Cardiac ventricle fibroblast (primary cell): Measurements from ENCODE around the gene CDK5. TPM values are rescaled to one million over a fixed set of nuclear protein-coding genes. Genes with fewer than 3 reads are reported as not detected.

ENCODE experiments used
- total RNA-seq: library from RNA; depleted of rRNA; stranded (reverse); fragments of >200 nt; gene quantifications from 2 replicates; pipeline ENCODE4 v1.2.3, GENCODE V29; 2015

CDK5 gene
- total RNA-seq: 16.2 and 16.4 TPM in 2 replicates

DNA sequence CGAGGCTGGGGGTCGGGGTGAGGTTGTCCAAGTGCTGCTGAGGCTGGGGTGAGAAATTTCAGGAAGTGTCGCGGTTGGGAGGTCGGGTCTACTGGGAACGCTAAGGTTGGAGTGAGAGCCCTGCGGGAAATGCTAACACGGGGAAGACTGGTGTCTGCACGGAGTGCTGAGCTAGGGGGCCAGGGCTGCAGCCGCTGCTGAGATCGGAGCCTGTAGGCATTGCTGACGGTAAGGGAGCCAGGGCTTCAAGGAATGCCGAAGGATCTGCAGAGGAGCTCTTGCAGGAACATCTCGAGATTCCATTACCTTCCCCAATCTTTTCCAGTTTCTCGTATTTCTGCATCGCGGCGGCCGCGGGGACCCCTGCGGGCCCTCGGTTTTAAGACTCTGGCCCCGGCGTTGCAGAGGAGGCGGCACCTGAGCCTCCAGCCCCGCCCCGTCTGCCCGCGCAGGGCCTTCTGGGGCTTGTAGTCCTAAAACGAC is at the start of gene CDK5:
Gene CDK5, minus strand, starts transcription at position 392 of the 483 bp plus-strand sequence. Its CDS starts 49 bp downstream, at position 343.

DNA sequence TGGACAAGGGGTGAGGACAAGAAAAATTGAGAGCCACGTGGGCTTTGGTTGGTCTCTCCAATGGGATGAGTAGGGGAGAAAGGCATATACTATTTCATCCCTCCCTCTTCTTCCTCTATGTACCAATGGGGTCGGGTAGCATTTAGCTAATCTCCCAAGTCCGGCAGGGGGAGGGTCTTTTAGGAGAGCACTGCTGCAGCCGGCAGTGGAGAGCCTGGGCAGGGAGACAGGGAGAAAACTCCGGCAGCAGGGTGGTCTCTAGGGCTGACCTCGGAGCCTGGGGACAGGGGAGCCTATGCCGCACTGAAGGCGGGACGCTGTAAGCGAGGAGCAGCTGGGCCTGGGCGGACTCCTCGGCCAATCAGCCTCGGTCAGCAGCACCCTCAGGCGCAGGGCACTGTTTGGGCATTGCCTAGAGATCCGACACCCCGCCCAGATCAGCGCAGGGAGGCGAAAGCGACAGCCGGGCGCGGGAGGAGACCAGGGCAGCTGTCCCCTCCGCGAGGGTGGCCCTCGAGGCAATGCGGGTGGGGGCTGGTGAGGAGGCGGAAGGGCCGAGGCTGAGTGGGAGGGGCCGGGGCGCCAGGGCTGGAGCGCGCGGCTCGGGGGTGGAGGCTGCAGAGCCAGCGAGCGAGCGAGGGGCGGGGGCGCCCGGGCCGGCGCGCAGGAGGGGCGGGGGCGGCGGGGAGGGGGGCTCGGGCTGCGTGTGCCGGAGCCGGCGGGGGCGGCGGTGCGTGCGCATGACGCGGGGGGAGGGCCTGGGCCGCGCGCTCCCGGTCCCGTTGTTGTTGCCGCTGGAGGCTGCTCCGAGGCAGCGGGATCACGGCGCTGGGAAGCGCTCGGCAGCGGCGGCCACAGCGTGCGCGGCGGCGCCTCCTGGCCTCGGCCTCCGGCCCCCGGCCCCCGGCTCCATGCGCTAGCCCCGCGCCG is 28.3 kb upstream of the CDK5 start, which contains the start of gene AGAP3:
Gene AGAP3, plus strand, starts transcription at position 785 of the 930 bp plus-strand sequence. CDS start 267 bp downstream, outside the sequence.

DNA sequence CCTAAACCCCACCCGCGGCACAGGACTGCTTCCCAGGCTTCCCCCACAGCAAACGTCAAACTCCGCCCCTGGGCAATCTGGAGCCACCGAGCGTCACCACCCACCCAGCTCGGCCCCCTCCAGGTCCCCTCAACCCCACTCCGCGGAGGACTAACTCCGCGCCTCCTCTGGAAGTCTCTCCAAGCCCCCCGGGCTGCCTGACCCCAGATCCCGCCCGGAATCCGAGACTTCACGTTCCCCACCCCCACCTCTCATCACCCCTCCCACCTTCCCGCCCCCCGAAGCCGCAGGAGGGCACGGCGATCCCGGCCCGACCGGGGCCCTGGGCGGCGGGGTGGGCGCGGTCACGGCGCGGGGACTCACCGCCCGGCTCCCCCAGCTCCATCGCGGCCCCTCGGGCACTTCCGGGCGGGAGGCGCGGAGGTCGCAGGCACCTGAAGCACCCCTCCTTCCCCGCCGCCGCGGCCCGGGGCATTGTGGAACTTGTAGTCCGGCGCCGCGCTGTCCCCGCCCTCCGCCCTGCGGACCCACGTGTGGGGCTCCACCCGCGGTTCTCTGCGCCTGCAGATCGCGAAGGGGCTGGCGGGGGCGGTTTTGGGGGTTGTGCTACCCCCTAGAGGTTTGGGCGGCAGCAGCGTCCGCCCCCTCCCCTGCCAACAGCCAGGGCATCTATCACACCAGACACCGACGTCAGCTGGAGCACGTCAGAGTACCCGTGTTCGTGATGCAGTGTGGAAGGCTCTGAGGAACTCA is 25.6 kb upstream of the CDK5 start, which contains the start of gene TMUB1:
Gene TMUB1, minus strand, starts transcription at position 423 of the 753 bp plus-strand sequence. CDS start 930 bp downstream, outside the sequence.

DNA sequence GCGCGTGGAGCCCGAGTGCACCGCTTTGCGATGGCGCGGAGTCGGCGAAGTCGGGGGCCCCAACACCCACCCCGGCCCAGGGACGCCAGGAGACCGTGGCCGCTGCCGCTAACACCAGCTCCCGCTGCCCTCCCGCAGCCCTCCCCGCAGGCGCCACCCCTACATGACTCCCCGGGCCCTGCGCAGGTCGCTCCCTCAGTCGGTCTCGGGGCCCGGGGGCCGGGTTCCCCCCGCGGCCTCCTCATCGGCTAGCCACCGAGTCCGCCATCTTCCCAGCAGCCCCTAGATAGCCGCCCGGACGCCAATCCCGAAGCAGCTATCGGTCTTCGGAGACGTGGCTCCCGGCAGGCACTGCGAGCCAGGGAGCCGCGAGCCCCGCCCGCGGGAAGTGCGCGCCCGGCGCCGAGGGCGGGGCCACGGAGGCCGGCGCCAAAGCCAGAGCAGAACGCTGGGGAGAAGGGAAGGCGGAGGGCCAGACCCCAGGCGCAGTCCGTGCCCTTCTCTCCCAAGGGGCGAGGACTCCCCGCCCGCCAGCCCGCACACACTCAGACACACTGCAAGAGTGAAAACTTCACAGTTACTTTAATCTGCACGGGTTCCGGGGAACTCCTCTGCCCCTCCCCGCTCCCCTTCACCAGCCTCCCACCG is 22.9 kb upstream of the CDK5 start, which contains the start of gene FASTK:
Gene FASTK, minus strand, starts transcription at position 288 of the 648 bp plus-strand sequence. Its CDS starts 43 bp downstream, at position 245.

DNA sequence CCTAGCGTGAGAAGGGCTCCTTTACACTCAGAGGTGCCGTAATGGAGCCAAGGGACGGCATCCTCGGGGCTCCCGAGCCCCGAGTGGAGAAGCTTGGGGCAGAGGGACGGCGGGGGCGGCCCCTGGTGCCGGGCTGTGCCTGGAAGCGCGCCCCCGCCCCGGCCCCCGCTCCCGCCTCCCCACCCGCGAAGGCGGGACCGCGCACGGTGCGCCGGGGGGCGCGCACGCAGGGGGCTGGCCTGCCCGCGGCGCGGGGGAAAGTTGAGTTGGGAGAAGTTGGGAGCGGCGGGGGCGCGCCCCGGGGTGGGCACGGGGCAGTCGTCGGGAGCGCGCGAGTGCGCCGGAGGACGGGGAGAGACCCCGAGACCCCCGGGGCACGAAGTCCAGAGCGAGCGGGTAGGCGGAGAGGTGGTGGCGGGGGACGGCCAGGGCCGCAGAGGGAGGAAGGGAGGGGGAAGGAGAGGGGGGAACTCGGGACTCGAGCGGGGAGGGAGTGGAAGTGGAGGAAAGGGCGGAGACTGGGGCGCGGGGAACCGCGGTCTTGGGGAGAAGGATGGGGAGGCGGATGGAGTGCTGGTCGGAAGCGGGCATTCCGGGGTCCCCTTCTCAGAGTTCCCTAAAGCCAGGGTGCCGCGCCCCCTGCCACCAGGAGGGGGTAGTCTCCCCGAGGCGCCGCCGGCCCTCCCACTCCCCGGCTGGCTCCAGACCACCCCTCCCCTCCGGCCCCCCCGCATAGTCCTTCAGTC is 1.8 kb upstream of the CDK5 start, which contains the start of gene SLC4A2:
Gene SLC4A2, plus strand, starts transcription at position 223 of the 746 bp plus-strand sequence. CDS start 2,399 bp downstream, outside the sequence.

DNA sequence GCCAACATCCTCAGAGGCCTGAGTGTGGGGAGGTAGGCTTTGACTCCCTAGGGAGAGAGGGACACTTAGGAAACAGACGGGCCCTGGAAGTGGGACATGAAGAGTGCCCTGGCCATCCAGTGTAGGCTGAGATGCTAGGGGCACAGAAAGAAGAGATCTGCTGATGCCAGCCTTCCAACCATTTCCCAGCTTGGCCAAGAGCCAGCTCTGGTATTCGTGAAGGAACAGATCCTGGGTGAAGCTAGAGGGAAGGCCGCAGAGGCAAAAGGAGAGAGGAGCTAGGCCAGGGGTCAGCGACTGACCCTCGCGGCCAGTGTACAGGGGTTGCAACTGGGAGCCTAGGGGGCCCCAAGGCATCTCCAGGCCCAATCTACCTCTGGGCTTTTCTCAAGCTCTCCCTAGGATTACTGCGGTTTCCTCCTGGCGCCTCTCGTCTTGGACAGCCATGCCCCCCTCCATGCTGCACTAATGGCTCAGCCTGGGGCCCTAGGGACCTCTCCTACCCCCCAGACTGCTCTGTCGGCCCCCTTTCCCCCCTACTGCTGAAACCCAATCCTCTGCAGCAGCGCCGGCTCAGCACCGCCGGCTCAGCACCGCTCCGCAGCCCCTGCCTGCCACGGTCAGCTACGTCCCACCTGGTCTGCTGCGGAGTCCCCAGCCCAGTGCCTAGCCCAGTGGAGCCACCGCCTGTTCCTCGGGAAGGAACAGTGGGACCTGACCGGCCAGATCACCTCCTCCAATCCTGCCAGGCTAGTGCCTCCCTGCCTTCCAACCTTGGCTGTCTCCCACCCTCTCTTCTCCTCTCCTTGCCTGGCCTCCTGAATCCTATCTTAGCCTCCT is 9.5 kb downstream of the CDK5 start, which contains the start of gene ASIC3:
Gene ASIC3, plus strand, starts transcription at position 556 of the 840 bp plus-strand sequence. CDS start 355 bp downstream, outside the sequence.

DNA sequence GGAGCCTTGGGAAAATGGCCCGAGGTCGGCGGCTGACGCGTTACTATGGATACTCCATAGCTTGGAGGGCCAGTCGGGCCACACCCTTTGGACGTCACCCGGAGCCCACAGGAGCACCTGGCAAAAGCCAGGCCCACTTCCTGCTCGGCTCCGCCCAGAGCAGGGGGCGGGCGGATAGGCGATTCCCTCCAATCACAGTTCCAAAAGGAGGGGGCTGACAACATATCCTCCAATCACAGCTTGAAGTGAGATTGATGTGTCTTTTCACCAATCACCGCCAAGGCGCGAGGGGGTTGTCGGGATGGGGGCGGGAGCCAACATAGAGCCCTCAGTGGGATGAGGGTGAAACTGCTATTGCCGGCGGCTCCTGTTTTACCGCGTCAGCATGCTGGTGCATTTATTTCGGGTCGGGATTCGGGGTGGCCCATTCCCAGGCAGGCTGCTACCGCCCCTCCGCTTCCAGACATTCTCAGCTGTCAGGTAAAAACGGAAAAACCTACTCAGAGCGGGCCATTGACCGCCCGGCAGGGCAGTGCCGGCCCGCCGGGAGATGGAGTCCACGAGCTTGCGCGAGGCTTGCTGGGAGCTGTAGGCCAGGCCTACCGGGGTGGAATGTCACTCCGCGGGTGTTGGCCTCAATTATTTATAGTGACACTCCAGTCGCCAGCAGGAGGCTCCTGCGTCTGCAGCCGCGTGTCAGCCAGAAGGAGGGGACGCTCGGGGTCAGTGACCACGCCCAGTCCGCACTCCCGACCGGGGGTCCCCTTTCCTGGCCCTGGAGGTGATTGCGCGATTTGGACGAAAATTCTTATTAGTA is 29.4 kb downstream of the CDK5 start, which contains the start of gene ABCB8:
Gene ABCB8, plus strand, starts transcription at position 320 of the 817 bp plus-strand sequence. Its CDS starts 66 bp downstream, at position 386.

DNA sequence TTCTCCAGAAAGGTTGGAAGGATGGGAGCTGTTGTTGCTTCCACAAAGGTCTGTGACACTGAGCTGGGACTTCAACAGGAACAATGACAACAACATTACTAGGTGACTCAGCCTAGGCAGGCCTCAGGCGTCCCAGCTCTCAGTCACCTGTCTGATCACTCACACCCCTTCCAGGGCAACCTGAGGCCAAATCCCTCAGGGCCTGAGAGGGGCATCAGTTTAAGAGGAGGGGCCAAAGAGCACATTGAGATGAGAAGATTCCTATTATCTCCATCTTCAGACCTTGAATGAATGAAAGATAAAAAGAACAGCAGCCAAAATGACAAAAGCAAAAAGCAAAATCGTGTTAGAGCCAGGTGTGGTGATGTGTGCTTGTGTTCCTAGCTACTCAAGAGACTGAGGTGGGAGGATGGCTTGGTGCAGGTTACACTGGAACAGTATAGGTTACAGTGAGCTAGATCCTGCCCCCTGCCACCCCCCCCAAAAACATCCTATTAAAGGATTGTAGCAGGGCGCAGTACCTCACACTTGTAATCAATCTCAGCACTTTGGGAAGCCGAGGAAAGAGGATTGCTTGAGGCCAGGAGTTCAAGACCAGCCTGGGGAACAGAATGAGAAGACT is 33.2 kb downstream of the CDK5 start, which contains the start of gene ATG9B:
Gene ATG9B, minus strand, starts transcription at position 60 of the 622 bp plus-strand sequence. CDS start 71 bp downstream, outside the sequence.

Other genes with a start within 250 kb of the CDK5 start
- gene AOC1, start 205.4 kb downstream of the CDK5 start, total RNA-seq: not detected in 2 replicates
- not detected in 2 replicates for gene KCNH2, start 79.6 kb downstream of the CDK5 start, total RNA-seq
- 2.1 and 3.1 TPM in 2 replicates for gene NOS3, start 66.9 kb downstream of the CDK5 start, total RNA-seq
- 0.25 TPM in 1 of 2 replicates, not detected in the other for gene ATG9B, start 33.4 kb downstream of the CDK5 start, total RNA-seq
- 20.8 and 21.7 TPM in 2 replicates for gene ABCB8, start 29.4 kb downstream of the CDK5 start, total RNA-seq
- gene ASIC3, start 9.4 kb downstream of the CDK5 start, total RNA-seq: 0.37 TPM in 1 of 2 replicates, not detected in the other
- 53.1 and 65.6 TPM in 2 replicates for gene SLC4A2, start 1.7 kb upstream of the CDK5 start, total RNA-seq
- gene FASTK, start 22.9 kb upstream of the CDK5 start, total RNA-seq: 56.7 and 67.3 TPM in 2 replicates
- gene TMUB1, start 25.6 kb upstream of the CDK5 start, total RNA-seq: 33.2 and 35.4 TPM in 2 replicates
- 23.6 and 25.4 TPM in 2 replicates for gene AGAP3, start 28.6 kb upstream of the CDK5 start, total RNA-seq
- not detected in 2 replicates for gene GBX1, start 109.8 kb upstream of the CDK5 start, total RNA-seq
- not detected in 2 replicates for gene ASB10, start 129.4 kb upstream of the CDK5 start, total RNA-seq
- gene H2BK1, start 152.6 kb upstream of the CDK5 start, total RNA-seq: not detected in 2 replicates
- gene ABCF2, start 169.3 kb upstream of the CDK5 start, total RNA-seq: 39.1 and 44.1 TPM in 2 replicates
- gene CHPF2, start 174.6 kb upstream of the CDK5 start, total RNA-seq: 81.6 and 93.4 TPM in 2 replicates
- gene SMARCD3, start 190.8 kb upstream of the CDK5 start, total RNA-seq: 41.3 and 44.9 TPM in 2 replicates